ENCODE data around the gene MYO18B.

MYO18B gene

GRCh38 chr22:25902402-25902801 lies 160.4 kb downstream of the MYO18B start:
- no peaks in the 10 kb centered on the region for H3K9me3 ChIP-seq (ENCODE audit: control insufficient read depth, low read length)
- no peak overlapping the region for H3K4me3 ChIP-seq (ENCODE audit: insufficient read depth, low read depth, low read length)
- H3K27me3 ChIP-seq (ENCODE audit: control insufficient read depth, insufficient read depth, low read length, poor library complexity, severe bottlenecking), result no peaks in the 10 kb centered on the region
- WGBS, 2 experiments, result 81 to 82% methylated on average over 8 of the region's 8 CpGs
- H3K36me3 ChIP-seq (ENCODE audit: control insufficient read depth, insufficient read depth, low read length), result no peaks in the 10 kb centered on the region
- no peaks in the 10 kb centered on the region for H3K4me1 ChIP-seq (ENCODE audit: control insufficient read depth, insufficient read depth, low read length)
- no peak overlapping the region for H3K27ac ChIP-seq (ENCODE audit: insufficient read depth, low read depth, low read length, poor library complexity, severe bottlenecking)

DNA sequence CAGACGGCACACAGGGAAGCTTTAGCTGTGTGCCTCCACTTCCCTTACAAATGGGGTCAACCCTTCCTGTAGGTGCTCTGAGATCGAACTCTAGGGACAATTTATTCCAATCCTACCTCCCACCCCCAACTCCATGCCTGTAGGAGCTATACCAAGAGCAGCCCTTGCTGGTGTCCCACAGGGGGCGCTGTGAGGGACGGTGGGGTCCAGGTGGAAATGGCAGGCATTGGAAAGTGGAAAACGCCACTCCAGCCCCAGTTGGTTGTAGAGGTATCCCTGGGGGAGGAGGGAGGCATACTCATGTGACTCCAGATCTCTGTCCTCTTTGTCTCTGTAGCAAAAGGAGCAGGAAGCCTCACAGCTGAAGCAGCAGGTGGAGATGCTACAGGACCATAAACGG lies 161.3 kb downstream of the MYO18B start:
- no peaks in the 10 kb centered on the region for H3K9me3 ChIP-seq (ENCODE audit: control insufficient read depth, low read length)
- 63 to 65% methylated on average over 6 of the region's 6 CpGs for WGBS, 2 experiments
- H3K27ac ChIP-seq (ENCODE audit: insufficient read depth, low read depth, low read length, poor library complexity, severe bottlenecking), result no peak overlapping the region
- H3K27me3 ChIP-seq (ENCODE audit: control insufficient read depth, insufficient read depth, low read length, poor library complexity, severe bottlenecking), result no peaks in the 10 kb centered on the region
- no peaks in the 10 kb centered on the region for H3K4me1 ChIP-seq (ENCODE audit: control insufficient read depth, insufficient read depth, low read length)
- H3K4me3 ChIP-seq (ENCODE audit: insufficient read depth, low read depth, low read length), result no peak overlapping the region
- H3K36me3 ChIP-seq (ENCODE audit: control insufficient read depth, insufficient read depth, low read length), result no peaks in the 10 kb centered on the region

GRCh38 chr22:25908212-25908611 lies 166.2 kb downstream of the MYO18B start:
- Histone ChIP-seq H3K4me1 (ENCODE audit: control insufficient read depth, insufficient read depth, low read length) (no peaks in the 10 kb centered on the region), H3K27me3 (ENCODE audit: control insufficient read depth, insufficient read depth, low read length, poor library complexity, severe bottlenecking) (peaks cover 3% of the 10 kb centered on the region), H3K4me3 (ENCODE audit: insufficient read depth, low read depth, low read length) (no peak overlapping the region), H3K36me3 (ENCODE audit: control insufficient read depth, insufficient read depth, low read length) (no peaks in the 10 kb centered on the region), H3K9me3 (ENCODE audit: control insufficient read depth, low read length) (no peaks in the 10 kb centered on the region), H3K27ac (ENCODE audit: insufficient read depth, low read depth, low read length, poor library complexity, severe bottlenecking) (no peak overlapping the region)
- WGBS, 2 experiments, result 96 to 97% methylated on average over 13 of the region's 13 CpGs

DNA sequence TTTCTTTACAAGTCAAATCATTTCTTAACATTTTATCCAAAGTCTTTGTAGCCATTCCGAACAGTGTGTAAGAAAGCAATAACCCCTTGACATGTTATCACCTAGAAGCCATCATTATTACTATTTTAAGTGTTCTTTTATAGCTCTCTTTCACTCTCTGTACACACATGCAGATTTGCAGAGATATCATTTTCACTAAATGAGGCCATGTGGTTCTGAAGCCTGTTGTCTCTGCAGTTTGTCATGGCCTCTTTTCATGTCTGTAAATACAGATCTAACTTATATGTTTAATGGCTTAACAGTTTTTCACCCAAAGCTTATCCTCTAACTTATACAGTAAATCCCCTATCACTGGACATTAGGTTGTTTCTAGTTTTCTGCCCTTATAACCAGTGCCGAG lies 166.8 kb downstream of the MYO18B start:
- Histone ChIP-seq H3K9me3 (ENCODE audit: control insufficient read depth, low read length) (no peaks in the 10 kb centered on the region), H3K4me1 (ENCODE audit: control insufficient read depth, insufficient read depth, low read length) (no peaks in the 10 kb centered on the region), H3K27ac (ENCODE audit: insufficient read depth, low read depth, low read length, poor library complexity, severe bottlenecking) (no peak overlapping the region), H3K36me3 (ENCODE audit: control insufficient read depth, insufficient read depth, low read length) (no peaks in the 10 kb centered on the region), H3K27me3 (ENCODE audit: control insufficient read depth, insufficient read depth, low read length, poor library complexity, severe bottlenecking) (peaks cover 3% of the 10 kb centered on the region), H3K4me3 (ENCODE audit: insufficient read depth, low read depth, low read length) (no peak overlapping the region)
- 95 to 98% methylated on average over 2 of the region's 2 CpGs for whole genome bisulfite sequencing, 2 experiments

DNA sequence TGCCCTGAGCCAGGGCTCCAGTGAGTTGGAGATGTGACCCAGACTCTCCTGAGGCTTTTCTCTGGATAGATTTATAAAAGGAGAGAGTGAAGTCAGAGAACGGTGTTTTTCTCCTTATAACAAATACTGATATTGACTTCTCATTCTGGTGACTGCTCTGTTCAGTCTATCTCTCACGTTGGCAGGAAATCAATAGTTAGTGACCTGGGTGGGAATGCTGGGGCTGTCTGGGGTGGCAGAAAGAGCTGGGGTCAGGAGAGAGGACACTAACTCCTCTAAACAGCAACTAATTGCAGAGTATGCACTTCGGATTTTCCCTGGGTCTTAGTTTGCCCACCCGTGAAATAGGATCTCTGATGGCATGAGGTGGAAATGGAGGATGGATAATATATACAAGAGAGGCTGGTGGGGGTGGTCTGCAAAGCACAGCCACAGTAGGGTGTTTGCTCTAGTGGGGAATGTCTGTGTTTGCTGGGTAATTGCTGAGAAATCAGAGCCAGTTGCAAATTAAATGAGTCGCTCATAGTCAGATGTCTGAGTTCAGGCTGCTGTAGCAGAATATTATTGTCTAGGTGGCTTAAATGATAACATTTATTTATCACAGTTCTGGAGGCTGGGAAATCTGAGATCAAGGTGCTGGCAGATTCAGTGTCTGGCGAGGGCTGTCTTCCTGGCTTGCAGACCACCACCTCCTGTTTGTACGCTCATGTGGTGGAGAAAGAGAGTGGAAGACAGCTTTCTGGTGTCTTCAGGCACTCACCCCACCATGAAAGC lies 167.8 kb downstream of the MYO18B start:
- Histone ChIP-seq H3K9me3 (ENCODE audit: control insufficient read depth, low read length) (no peaks in the 10 kb centered on the region), H3K4me3 (ENCODE audit: insufficient read depth, low read depth, low read length) (no peak overlapping the region), H3K36me3 (ENCODE audit: control insufficient read depth, insufficient read depth, low read length) (no peaks in the 10 kb centered on the region), H3K27ac (ENCODE audit: insufficient read depth, low read depth, low read length, poor library complexity, severe bottlenecking) (no peak overlapping the region), H3K27me3 (ENCODE audit: control insufficient read depth, insufficient read depth, low read length, poor library complexity, severe bottlenecking) (peaks cover 3% of the 10 kb centered on the region), H3K4me1 (ENCODE audit: control insufficient read depth, insufficient read depth, low read length) (no peaks in the 10 kb centered on the region)
- WGBS, 2 experiments, result 80 to 88% methylated on average over 6 to 7 of the region's 7 CpGs

- Histone ChIP-seq H3K4me1 (ENCODE audit: control insufficient read depth, insufficient read depth, low read length) (no peaks in the 10 kb centered on the region), H3K4me3 (ENCODE audit: insufficient read depth, low read depth, low read length) (no peak overlapping the region), H3K27ac (ENCODE audit: insufficient read depth, low read depth, low read length, poor library complexity, severe bottlenecking) (no peak overlapping the region), H3K9me3 (ENCODE audit: control insufficient read depth, low read length) (no peaks in the 10 kb centered on the region), H3K27me3 (ENCODE audit: control insufficient read depth, insufficient read depth, low read length, poor library complexity, severe bottlenecking) (peaks cover 3% of the 10 kb centered on the region), H3K36me3 (ENCODE audit: control insufficient read depth, insufficient read depth, low read length) (no peaks in the 10 kb centered on the region)
- WGBS, 2 experiments, result 93 to 95% methylated on average over 7 of the region's 7 CpGs
Observed at GRCh38 chr22:25911243-25911972, 169.4 kb downstream of the MYO18B start.

GRCh38 chr22:25919452-25919851 lies 177.5 kb downstream of the MYO18B start:
- Histone ChIP-seq H3K9me3 (ENCODE audit: control insufficient read depth, low read length) (no peaks in the 10 kb centered on the region), H3K4me1 (ENCODE audit: control insufficient read depth, insufficient read depth, low read length) (no peaks in the 10 kb centered on the region), H3K27ac (ENCODE audit: insufficient read depth, low read depth, low read length, poor library complexity, severe bottlenecking) (no peak overlapping the region), H3K27me3 (ENCODE audit: control insufficient read depth, insufficient read depth, low read length, poor library complexity, severe bottlenecking) (no peaks in the 10 kb centered on the region), H3K36me3 (ENCODE audit: control insufficient read depth, insufficient read depth, low read length) (no peaks in the 10 kb centered on the region), H3K4me3 (ENCODE audit: insufficient read depth, low read depth, low read length) (no peak overlapping the region)
- 85 to 95% methylated on average over 4 of the region's 4 CpGs for WGBS, 2 experiments

GRCh38 chr22:25922141-25922540 lies 180.2 kb downstream of the MYO18B start:
- H3K27ac ChIP-seq (ENCODE audit: insufficient read depth, low read depth, low read length, poor library complexity, severe bottlenecking), result no peak overlapping the region
- H3K4me3 ChIP-seq (ENCODE audit: insufficient read depth, low read depth, low read length), result no peak overlapping the region
- H3K36me3 ChIP-seq (ENCODE audit: control insufficient read depth, insufficient read depth, low read length), result no peaks in the 10 kb centered on the region
- H3K4me1 ChIP-seq (ENCODE audit: control insufficient read depth, insufficient read depth, low read length), result no peaks in the 10 kb centered on the region
- no peaks in the 10 kb centered on the region for H3K9me3 ChIP-seq (ENCODE audit: control insufficient read depth, low read length)
- 92 to 95% methylated on average over 10 of the region's 10 CpGs for WGBS, 2 experiments
- no peaks in the 10 kb centered on the region for H3K27me3 ChIP-seq (ENCODE audit: control insufficient read depth, insufficient read depth, low read length, poor library complexity, severe bottlenecking)

DNA sequence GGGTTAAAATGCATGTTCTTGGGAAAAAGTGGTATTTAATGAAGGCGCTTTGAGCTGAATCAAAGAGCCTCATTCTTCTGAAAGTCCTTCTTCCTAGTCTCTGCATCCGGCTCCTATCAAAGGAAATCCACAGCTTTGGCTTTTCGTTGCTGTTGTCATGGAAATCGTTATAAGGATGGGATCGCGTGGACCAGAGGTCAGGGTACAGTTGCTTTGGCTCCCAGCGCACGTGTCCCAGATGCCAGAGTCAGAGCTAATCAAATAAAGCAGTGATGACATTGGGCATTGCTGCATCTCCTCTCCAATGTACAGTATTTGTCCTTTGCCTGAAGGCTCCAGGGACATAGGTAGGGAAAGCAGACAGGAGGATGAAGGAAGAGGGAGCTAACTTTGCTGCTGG lies 181.9 kb downstream of the MYO18B start:
- Histone ChIP-seq H3K9me3 (ENCODE audit: control insufficient read depth, low read length) (no peaks in the 10 kb centered on the region), H3K27me3 (ENCODE audit: control insufficient read depth, insufficient read depth, low read length, poor library complexity, severe bottlenecking) (no peaks in the 10 kb centered on the region), H3K36me3 (ENCODE audit: control insufficient read depth, insufficient read depth, low read length) (no peaks in the 10 kb centered on the region), H3K4me1 (ENCODE audit: control insufficient read depth, insufficient read depth, low read length) (no peaks in the 10 kb centered on the region), H3K4me3 (ENCODE audit: insufficient read depth, low read depth, low read length) (no peak overlapping the region), H3K27ac (ENCODE audit: insufficient read depth, low read depth, low read length, poor library complexity, severe bottlenecking) (no peak overlapping the region)
- WGBS, 2 experiments, result 71 to 72% methylated on average over 8 of the region's 8 CpGs

- H3K27ac ChIP-seq (ENCODE audit: insufficient read depth, low read depth, low read length, poor library complexity, severe bottlenecking), result no peak overlapping the region
- WGBS, 2 experiments, result 78 to 81% methylated on average over 3 of the region's 3 CpGs
- H3K4me1 ChIP-seq (ENCODE audit: control insufficient read depth, insufficient read depth, low read length), result peaks cover 7% of the 10 kb centered on the region
- H3K36me3 ChIP-seq (ENCODE audit: control insufficient read depth, insufficient read depth, low read length), result no peaks in the 10 kb centered on the region
- no peaks in the 10 kb centered on the region for H3K9me3 ChIP-seq (ENCODE audit: control insufficient read depth, low read length)
- H3K4me3 ChIP-seq (ENCODE audit: insufficient read depth, low read depth, low read length), result no peak overlapping the region
- H3K27me3 ChIP-seq (ENCODE audit: control insufficient read depth, insufficient read depth, low read length, poor library complexity, severe bottlenecking), result no peaks in the 10 kb centered on the region
Observed at GRCh38 chr22:25928038-25928437, 186.1 kb downstream of the MYO18B start.
